Endodermal cell (in vitro differentiated cells): ENCODE measurements around the gene C1orf198. TPM values are rescaled to one million over a fixed set of nuclear protein-coding genes. Genes with fewer than 3 reads are reported as not detected.

Source experiments
- DNase-seq: peaks from one replicate; pipeline ENCODE4 v3.0.0-alpha.2; 2017
- H3K27ac ChIP-seq: 2 replicates; pipeline ENCODE4 v1.5.1; 2013; ENCODE audit warnings: mild to moderate bottlenecking, low read depth, low read length, moderate library complexity
- H3K27me3 ChIP-seq: 2 replicates; pipeline ENCODE4 v1.6.1; 2013; ENCODE audit warnings: mild to moderate bottlenecking, low read length, moderate library complexity; ENCODE audit not compliant: insufficient read depth, control insufficient read depth, poor library complexity, severe bottlenecking
- H3K36me3 ChIP-seq: 2 replicates; pipeline ENCODE4 v1.7.0; 2013; ENCODE audit warnings: mild to moderate bottlenecking, low read length, moderate library complexity; ENCODE audit not compliant: control insufficient read depth, insufficient read depth
- H3K4me1 ChIP-seq: one replicate; pipeline ENCODE4 v1.7.0; 2013; ENCODE audit warnings: low read length; ENCODE audit not compliant: control insufficient read depth, insufficient read depth
- H3K4me3 ChIP-seq: 2 replicates; pipeline ENCODE4 v1.5.1; 2013; ENCODE audit warnings: mild to moderate bottlenecking, low read length, moderate library complexity
- H3K9ac ChIP-seq: 2 replicates; pipeline ENCODE4 v1.6.1; 2013; ENCODE audit warnings: mild to moderate bottlenecking, low read length, moderate library complexity; ENCODE audit not compliant: poor library complexity, severe bottlenecking; ENCODE audit errors: extremely low read depth
- H3K9me3 ChIP-seq: 2 replicates; pipeline ENCODE4 v1.6.1; 2013; ENCODE audit warnings: mild to moderate bottlenecking, low read length, moderate library complexity; ENCODE audit not compliant: control insufficient read depth
- H3K27ac Mint-ChIP-seq: 2 replicates; pipeline ENCODE4 v1.8.0; 2020; ENCODE audit warnings: mixed read lengths
- H3K27me3 Mint-ChIP-seq: 2 replicates; pipeline ENCODE4 v1.8.0; 2021; ENCODE audit warnings: mild to moderate bottlenecking, mixed read lengths; ENCODE audit not compliant: insufficient read depth
- H3K36me3 Mint-ChIP-seq: 2 replicates; pipeline ENCODE4 v1.8.0; 2020; ENCODE audit warnings: low read depth, mixed read lengths
- H3K4me1 Mint-ChIP-seq: 2 replicates; pipeline ENCODE4 v1.8.0; 2020; ENCODE audit warnings: mixed read lengths
- H3K4me3 Mint-ChIP-seq: 2 replicates; pipeline ENCODE4 v1.8.0; 2020; ENCODE audit warnings: mild to moderate bottlenecking, moderate library complexity, mixed read lengths
- H3K9me3 Mint-ChIP-seq: 2 replicates; pipeline ENCODE4 v1.8.0; 2020; ENCODE audit warnings: mild to moderate bottlenecking, mixed read lengths
- CTCF ChIP-seq: fragments of 200-600 bp; sonication (generic); conservative IDR thresholded peaks from 2 replicates; pipeline ENCODE4 v1.5.0; 2021; ENCODE audit warnings: antibody characterized with exemption, mild to moderate bottlenecking
- WGBS, 2 experiments: methylation state at CpG; one replicate each; pipeline versions ENCODE4 v1.1.5 to v1.1.7; 2013; ENCODE audit warnings: missing lambda C conversion rate in 2 of 2, mixed read lengths in 1 of 2; ENCODE audit not compliant: insufficient coverage in 1 of 2, insufficient read length in 1 of 2; 5-methylcytosine and 5-hydroxymethylcytosine counted together
- total RNA-seq, 2 donors: library from RNA; stranded (reverse); fragmentation: NEBNext Ultra II Directional in 1 of 2; extraction: Animal tissue kit (Norgen Biotek cat#: 25700) in 1 of 2; gene quantifications; 2 replicates in 1 of 2; 3 replicates in 1 of 2; pipeline ENCODE4 v1.2.1, GENCODE V29; 2021

The C1orf198 gene
- total RNA-seq, 2 donors from 2014 or later: 37.5 to 44.8 TPM

GRCh38 chr1:230820568-230820967 is 47.8 kb downstream of the C1orf198 start:
- 87 to 100% methylated on average over 3 to 4 of the region's 4 CpGs for WGBS, 2 experiments
- peak; percentile 17 for DNase-seq

GRCh38 chr1:230819976-230820375 is 48.3 kb downstream of the C1orf198 start:
- H3K4me3 Mint-ChIP-seq: no peak overlapping the region
- Histone ChIP-seq H3K9me3 (no peaks in the 10 kb centered on the region), H3K27me3 (no peaks in the 10 kb centered on the region), H3K4me1 (no peaks in the 10 kb centered on the region), H3K27ac (no peak overlapping the region), H3K4me3 (no peak overlapping the region), H3K9ac (no peak overlapping the region), H3K36me3 (no peaks in the 10 kb centered on the region)
- H3K36me3 Mint-ChIP-seq: no peaks in the 10 kb centered on the region
- no peak overlapping the region for H3K27ac Mint-ChIP-seq
- peak; percentile 11 for DNase-seq
- H3K4me1 Mint-ChIP-seq: peaks cover 2% of the 10 kb centered on the region
- peaks cover 6% of the 10 kb centered on the region for H3K27me3 Mint-ChIP-seq
- WGBS, 2 experiments: 87 to 96% methylated on average over 4 of the region's 4 CpGs
- no peak for TF ChIP-seq CTCF
- H3K9me3 Mint-ChIP-seq: no peaks in the 10 kb centered on the region

More at GRCh38 chr1:230820568-230820967, 47.8 kb downstream of the C1orf198 start:
- H3K27ac Mint-ChIP-seq: no peak overlapping the region
- H3K27me3 Mint-ChIP-seq: peaks cover 6% of the 10 kb centered on the region
- no peaks in the 10 kb centered on the region for H3K36me3 Mint-ChIP-seq
- Histone ChIP-seq H3K27ac (no peak overlapping the region), H3K9me3 (no peaks in the 10 kb centered on the region), H3K9ac (no peak overlapping the region), H3K4me1 (no peaks in the 10 kb centered on the region), H3K4me3 (no peak overlapping the region), H3K27me3 (no peaks in the 10 kb centered on the region), H3K36me3 (no peaks in the 10 kb centered on the region)
- H3K4me3 Mint-ChIP-seq: no peak overlapping the region
- H3K9me3 Mint-ChIP-seq: no peaks in the 10 kb centered on the region
- TF ChIP-seq CTCF: no peak
- peaks cover 2% of the 10 kb centered on the region for H3K4me1 Mint-ChIP-seq

- H3K9me3 ChIP-seq: no peaks in the 10 kb centered on the region
- no peaks in the 10 kb centered on the region for H3K36me3 Mint-ChIP-seq
- H3K9me3 Mint-ChIP-seq: no peaks in the 10 kb centered on the region
- no peaks in the 10 kb centered on the region for H3K27me3 ChIP-seq
- TF ChIP-seq CTCF: no peak
- H3K9ac ChIP-seq: no peak overlapping the region
- no peak overlapping the region for H3K4me3 Mint-ChIP-seq
- 91 to 94% methylated on average over 4 to 6 of the region's 6 CpGs for WGBS, 2 experiments
- no peak overlapping the region for H3K27ac Mint-ChIP-seq
- peak; percentile 16 for DNase-seq
- no peak overlapping the region for H3K4me3 ChIP-seq
- peaks cover 2% of the 10 kb centered on the region for H3K4me1 Mint-ChIP-seq
- no peaks in the 10 kb centered on the region for H3K36me3 ChIP-seq
- H3K27ac ChIP-seq: no peak overlapping the region
- no peaks in the 10 kb centered on the region for H3K4me1 ChIP-seq
- peaks cover 6% of the 10 kb centered on the region for H3K27me3 Mint-ChIP-seq
Measured at GRCh38 chr1:230818901-230819300, 49.4 kb downstream of the C1orf198 start.
